GM21737 (cell line): ENCODE results near the gene ANGPTL5.
"Not testable (repeated sequence)": the region's sequence is repeated elsewhere in the genome, so short reads cannot be mapped to it uniquely, and the experiment has no call there.

Experiments
- ATAC-seq: cut with Tn5 transposase; IDR thresholded peaks from one replicate; pipeline ENCODE4 v1.9.1; 2021; ENCODE audit warnings: mild to moderate bottlenecking, moderate library complexity; ENCODE audit not compliant: unreplicated experiment

The ANGPTL5 gene

GRCh38 chr11:101894505-101894904, 21.8 kb downstream of the ANGPTL5 start:
- no peak for ATAC-seq

DNA sequence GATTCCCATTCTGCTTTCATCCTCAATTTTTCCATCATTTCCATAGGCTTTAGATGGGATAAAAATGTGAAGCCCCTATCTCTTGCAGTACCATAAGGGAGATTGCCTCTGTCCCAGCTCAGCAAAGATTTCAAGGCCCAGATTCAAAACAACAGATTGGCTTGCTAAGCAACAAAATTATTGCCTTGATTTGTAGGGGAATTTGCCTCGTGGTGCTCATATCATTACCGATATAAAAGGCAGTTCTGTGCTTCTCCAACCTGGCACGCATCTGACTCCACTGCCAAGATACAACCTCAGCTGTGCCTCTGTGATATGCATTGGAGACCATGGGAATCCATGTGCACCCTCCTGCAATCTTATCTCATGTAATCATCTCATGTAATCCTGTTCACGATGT, 26.6 kb downstream of the ANGPTL5 start:
- no peak for ATAC-seq

DNA sequence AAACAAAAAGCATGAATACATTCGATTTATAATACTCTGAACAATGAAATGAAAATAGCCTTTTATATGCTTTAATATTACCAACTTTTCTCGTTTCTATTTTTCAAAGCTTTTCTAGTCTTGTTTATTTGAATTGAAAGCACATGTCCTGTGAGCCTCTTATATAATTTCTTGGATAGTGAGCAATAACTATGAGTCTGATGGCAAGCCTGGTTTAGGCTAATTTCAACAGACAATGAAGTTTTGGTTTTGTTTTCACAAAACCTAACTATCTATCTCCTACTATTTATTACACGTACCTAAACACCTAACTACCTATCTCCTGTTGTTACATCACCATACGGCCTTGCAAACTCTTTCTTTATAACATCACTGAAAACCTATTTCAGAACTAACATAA, 30.7 kb downstream of the ANGPTL5 start:
- ATAC-seq = no peak

DNA sequence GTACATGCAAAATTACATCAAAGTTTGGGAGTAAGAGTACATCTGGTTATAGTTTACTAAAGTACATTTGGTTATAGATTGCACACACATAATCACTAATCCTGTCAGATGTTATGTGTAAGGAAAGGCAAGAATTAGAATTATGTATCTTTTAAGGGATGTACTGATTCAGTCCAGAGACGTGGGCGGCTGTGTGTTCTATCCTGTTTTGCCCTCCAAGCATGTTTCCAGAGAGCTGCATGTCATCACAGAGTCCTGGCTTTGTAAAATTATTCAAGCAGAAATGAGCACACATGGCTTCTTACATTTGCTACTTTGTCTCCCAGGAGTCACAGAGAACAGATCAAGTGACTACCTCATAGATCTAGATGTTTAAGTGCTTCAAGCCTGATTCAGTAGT, 34.7 kb downstream of the ANGPTL5 start:
- no peak for ATAC-seq

DNA sequence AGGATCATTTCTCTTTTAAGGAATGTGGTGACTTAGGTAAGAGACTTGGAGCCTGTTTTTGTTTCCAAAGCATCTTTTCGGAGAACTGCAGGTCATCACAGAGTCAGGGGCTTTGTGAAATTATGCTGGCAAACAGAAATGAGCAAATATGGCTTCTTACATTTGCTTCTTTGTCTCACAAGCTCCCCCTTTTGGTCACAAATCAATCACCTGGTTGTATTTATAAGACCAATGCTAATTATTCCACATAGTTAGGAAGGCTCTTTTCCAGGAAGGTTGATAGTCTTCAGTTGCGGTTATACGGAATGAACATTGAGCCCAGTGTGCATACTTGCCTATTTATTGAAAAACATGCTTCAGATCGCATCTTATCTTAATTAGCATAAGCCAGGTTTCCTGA, 36.1 kb downstream of the ANGPTL5 start:
- ATAC-seq = no peak

DNA sequence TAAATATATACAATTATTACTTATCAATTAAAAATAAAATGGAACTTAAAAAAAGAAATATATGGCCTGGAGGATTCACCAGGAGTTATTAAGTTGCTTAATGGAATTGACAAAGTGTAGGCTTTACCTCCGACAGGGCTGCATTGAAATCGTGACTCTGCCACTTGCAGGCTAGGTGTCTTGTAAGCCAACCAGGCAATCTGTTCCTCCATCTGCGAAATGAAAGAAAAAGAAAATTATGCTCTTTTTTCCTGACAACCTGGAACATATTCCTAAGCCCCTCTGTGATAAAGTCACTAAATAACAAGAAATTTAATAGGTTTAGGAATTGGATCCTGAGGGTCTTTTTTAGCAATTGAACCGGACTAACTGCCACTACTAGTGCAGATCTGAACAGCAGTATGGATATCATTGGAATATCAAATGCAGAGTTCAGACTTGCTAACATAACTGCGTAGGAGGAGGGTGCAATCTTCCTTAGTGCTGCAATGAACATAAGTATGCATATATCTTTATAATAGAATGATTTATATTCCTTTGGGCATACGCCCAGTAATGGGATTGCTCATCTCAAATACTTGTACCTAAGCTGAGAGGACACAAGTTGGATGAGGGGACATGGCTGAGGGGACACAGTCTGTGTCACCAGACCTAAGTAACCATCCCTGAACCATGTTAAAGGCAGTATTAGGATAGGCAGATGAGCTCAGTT, 44.0 kb downstream of the ANGPTL5 start:
- no peak for ATAC-seq

DNA sequence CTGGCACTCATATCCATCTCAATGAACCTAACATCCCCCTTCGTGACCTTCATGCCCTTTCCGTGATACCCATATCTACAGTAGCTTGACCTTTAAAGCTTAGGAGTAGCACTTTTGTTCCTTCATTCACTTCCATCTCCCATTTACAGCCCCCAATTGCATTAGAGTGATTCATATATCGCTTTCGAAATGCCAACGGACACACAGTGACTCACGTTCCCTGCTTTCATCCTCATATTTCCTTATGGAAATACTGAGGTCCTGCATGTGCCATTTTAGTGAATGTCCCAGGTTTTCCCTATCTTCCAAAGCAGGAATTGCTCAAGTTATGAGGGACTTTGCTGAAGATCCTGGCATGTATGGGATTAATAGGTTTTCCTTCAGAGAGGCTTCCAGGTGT, 45.8 kb downstream of the ANGPTL5 start:
- no peak for ATAC-seq

DNA sequence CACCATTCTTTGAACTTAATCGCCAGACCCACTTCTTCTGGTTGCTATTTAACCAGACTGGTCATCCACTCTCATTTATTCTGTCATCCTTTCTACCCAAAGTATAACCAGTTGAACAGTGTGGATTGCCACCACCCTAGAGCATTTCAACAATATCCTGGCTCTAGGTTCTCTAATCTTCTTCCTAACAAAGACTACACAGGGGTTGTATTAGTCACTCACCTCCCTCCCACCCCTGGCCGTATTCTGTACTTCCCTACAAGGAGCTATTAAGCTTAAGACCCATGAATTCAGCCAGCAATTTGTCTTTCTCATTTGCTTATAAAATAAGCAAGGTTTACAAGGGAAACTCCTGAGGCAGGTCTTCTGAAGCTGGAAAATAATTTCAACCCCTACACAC, 48.4 kb downstream of the ANGPTL5 start:
- no peak for ATAC-seq

- no peak for ATAC-seq
These were observed 49.5 kb downstream of the ANGPTL5 start for GRCh38 chr11:101866619-101867491.

DNA sequence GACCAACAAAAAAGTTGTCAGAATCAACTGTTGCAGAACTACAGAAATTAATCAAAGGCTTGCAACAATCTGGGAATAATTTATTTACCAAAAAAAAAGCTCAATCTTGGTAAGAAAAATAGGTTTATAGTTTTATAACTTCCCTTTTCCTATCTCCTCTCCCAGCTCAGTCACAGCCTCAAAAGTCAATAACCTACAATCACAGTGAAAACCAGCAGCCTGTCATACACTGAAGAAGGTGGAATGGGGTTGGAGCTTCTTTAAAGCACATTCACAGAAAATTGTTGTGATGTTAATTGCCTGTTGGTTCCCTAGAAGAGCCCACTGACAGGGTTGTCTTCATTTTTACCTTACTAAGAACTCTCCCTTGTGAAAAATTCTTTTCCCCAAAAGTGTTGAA, 52.2 kb downstream of the ANGPTL5 start:
- no peak for ATAC-seq

GRCh38 chr11:101863361-101863760, 53.0 kb downstream of the ANGPTL5 start:
- ATAC-seq = no peak

GRCh38 chr11:101862391-101863233, 53.7 kb downstream of the ANGPTL5 start:
- no peak for ATAC-seq

DNA sequence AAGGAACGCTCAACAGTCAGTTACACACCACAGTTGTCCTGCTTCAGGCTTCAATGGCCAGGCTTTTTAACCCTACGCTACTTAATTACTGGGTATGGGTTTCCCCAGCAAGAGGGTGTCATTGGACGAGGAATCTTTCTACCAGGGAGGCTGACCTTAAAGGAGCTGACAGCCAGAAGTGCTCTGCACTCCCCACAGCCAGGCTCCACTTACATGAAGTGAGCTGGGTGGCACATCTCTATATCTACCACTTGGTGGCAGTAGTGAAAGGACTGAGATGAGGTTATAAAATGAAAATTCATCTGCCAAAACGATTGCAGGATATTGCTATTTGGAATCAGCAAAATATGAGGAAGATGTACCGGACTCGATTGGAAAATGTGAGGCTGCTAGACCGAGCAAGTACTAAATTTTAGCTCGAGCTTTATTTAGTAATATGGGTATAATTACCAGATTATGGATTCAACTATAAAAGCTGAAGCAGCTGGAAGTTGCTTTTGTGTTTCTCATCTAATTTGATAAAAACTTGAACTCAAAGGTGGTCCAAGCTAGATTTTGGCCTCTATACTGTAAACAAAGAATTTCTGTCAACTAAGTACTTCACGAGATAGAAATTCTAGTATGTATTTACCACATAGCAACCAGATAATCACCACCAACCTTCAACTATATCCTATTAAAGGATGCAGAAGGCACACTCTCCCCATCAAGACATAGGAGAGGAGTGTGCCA, 55.5 kb downstream of the ANGPTL5 start:
- ATAC-seq = peak; percentile 76

- ATAC-seq = not testable (repeated sequence)
These were observed 64.1 kb downstream of the ANGPTL5 start for GRCh38 chr11:101852260-101852659.

DNA sequence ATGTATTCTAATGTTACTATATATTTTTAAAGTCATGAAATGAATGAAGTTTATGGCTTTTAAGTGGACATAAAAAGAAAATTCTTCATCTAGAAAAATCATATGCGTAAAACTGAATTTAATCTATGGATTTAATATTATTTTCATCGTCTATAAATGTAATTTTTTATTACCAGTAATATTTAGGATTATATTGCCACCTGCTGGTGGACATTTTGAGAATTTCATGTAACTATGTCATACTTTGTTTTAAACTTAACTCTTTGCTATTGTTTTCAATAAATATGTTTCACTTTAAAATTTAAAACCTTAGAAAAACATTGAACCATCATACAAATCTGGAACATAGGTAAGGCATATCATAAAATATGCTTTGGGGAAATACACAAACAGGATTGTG, 68.1 kb downstream of the ANGPTL5 start:
- no peak for ATAC-seq

DNA sequence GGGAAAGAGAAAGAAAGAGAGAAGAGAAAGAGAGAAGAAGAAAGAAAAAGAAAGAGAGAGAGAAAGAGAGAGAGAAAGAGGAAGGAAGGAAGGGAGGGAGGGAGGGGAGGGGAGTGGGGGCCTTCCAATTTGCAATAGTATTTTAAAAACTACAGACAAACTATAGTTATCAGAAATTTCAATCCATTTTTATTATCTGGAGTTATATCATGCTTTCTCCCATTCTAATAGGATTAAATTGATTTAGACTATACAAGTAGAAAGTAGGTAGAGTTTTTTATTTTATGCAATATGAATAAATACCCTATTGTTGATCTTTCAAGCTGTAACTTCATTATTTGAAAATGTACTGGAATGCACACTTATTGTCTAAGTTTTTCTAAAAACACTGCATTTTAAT, 71.7 kb downstream of the ANGPTL5 start:
- no peak for ATAC-seq

GRCh38 chr11:101840704-101841103, 75.6 kb downstream of the ANGPTL5 start:
- no peak for ATAC-seq
